ENCODE results near the gene SLC24A5.
A peak's percentile ranks its signal among the peaks of the same experiment; 100 is the strongest.

Gene SLC24A5

DNA sequence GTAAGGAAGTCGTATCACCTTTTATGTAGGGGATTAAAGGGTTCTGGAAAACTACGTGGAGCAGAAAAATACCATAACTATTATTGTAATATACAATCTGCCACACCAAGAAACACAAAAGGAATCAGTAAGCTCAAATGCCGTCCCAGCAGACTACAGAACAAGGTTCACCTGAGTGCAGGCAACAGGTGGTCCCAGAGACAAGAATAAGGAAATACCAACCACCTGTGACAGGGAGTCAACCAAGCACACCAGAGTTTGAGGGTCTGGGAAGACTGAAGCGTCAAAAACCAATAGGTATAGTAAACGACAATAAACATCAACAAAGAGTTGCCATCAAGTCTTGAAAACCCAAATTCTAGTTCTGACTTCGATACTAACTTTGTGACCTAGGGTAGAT is 12.1 kb downstream of the SLC24A5 start:
- no peak overlapping the region for H3K9ac ChIP-seq (ENCODE audit: insufficient read length, low read depth)
- no peaks in the 10 kb centered on the region for H3K4me1 ChIP-seq (ENCODE audit: insufficient read depth, insufficient read length)
- H3K27me3 ChIP-seq (ENCODE audit: insufficient read depth, insufficient read length) = no peaks in the 10 kb centered on the region
- TF ChIP-seq ZNF274 (IDR thresholded peaks at IDR 0.05; ENCODE audit: low read depth, low read length) (no peak), SUZ12 (IDR thresholded peaks at IDR 0.05; ENCODE audit: extremely low read depth, insufficient read depth, insufficient read length) (no peak), YY1 (IDR thresholded peaks at IDR 0.05; ENCODE audit: insufficient read depth, insufficient read length) (no peak)
- no peak for DNase-seq (ENCODE audit: low read depth, low spot score)
- H3K36me3 ChIP-seq (ENCODE audit: insufficient read depth, insufficient read length, low read length) = no peaks in the 10 kb centered on the region
- no peaks in the 10 kb centered on the region for H3K9me3 ChIP-seq (ENCODE audit: insufficient read depth, low read length)
- H3K4me3 ChIP-seq (ENCODE audit: insufficient read length, low read depth) = no peak overlapping the region

DNA sequence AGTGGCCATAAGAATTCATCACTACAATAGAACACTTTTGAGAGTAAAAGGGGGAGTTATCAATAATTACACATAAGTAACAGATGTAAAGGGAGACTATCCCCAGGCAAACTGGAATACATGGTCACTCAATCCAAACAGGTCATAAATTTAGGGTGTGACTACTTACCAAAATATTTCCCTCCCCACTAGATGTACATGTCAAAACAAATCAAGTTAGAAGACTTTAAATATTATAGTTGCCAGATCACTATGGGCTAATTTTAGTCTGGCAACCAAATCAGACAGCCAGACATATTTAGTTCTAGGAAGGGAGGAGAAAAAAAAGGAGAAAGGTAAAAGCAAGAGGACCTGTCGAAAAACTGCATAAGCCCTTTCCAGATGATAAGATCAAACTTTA is 23.1 kb downstream of the SLC24A5 start:
- peaks cover 19% of the 10 kb centered on the region for H3K36me3 ChIP-seq (ENCODE audit: insufficient read depth, insufficient read length, low read length)

DNA sequence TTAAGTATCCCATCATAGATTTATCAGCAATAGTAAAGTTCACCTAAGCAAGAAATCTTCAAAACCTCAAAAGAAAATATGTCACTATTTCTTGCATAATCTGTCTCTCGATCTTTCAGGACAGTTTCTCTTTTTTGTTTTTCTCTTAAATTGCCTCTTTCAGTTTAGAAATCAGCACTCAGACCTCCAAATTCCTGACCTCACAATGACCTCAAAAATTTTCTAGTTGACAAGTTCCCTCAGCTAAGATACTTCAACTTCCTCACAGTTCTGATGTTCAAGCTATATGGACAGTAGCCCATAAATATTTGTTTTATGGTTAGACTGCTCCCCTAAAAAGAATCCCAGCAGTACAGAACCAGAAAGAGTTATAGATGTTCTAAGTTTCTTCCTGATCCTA is 24.1 kb downstream of the SLC24A5 start:
- no peaks in the 10 kb centered on the region for H3K9me3 ChIP-seq (ENCODE audit: insufficient read depth, low read length)
- no peaks in the 10 kb centered on the region for H3K27me3 ChIP-seq (ENCODE audit: insufficient read depth, insufficient read length)
- TF ChIP-seq SUZ12 (IDR thresholded peaks at IDR 0.05; ENCODE audit: extremely low read depth, insufficient read depth, insufficient read length) = no peak
- no peak for TF ChIP-seq ZNF274 (IDR thresholded peaks at IDR 0.05; ENCODE audit: low read depth, low read length)
- TF ChIP-seq YY1 (IDR thresholded peaks at IDR 0.05; ENCODE audit: insufficient read depth, insufficient read length) = no peak
- no peaks in the 10 kb centered on the region for H3K4me1 ChIP-seq (ENCODE audit: insufficient read depth, insufficient read length)
- no peak overlapping the region for H3K4me3 ChIP-seq (ENCODE audit: insufficient read length, low read depth)
- no peak overlapping the region for H3K9ac ChIP-seq (ENCODE audit: insufficient read length, low read depth)
- no peak for DNase-seq (ENCODE audit: low read depth, low spot score)
- H3K36me3 ChIP-seq (ENCODE audit: insufficient read depth, insufficient read length, low read length) = peaks cover 24% of the 10 kb centered on the region

More for the DNA sequence above, 23.1 kb downstream of the SLC24A5 start:
- no peak for DNase-seq (ENCODE audit: low read depth, low spot score)
- no peaks in the 10 kb centered on the region for H3K4me1 ChIP-seq (ENCODE audit: insufficient read depth, insufficient read length)
- no peaks in the 10 kb centered on the region for H3K9me3 ChIP-seq (ENCODE audit: insufficient read depth, low read length)
- no peak overlapping the region for H3K9ac ChIP-seq (ENCODE audit: insufficient read length, low read depth)
- TF ChIP-seq ZNF274 (IDR thresholded peaks at IDR 0.05; ENCODE audit: low read depth, low read length) (no peak), SUZ12 (IDR thresholded peaks at IDR 0.05; ENCODE audit: extremely low read depth, insufficient read depth, insufficient read length) (no peak), YY1 (IDR thresholded peaks at IDR 0.05; ENCODE audit: insufficient read depth, insufficient read length) (no peak)
- H3K27me3 ChIP-seq (ENCODE audit: insufficient read depth, insufficient read length) = no peaks in the 10 kb centered on the region
- no peak overlapping the region for H3K4me3 ChIP-seq (ENCODE audit: insufficient read length, low read depth)

DNA sequence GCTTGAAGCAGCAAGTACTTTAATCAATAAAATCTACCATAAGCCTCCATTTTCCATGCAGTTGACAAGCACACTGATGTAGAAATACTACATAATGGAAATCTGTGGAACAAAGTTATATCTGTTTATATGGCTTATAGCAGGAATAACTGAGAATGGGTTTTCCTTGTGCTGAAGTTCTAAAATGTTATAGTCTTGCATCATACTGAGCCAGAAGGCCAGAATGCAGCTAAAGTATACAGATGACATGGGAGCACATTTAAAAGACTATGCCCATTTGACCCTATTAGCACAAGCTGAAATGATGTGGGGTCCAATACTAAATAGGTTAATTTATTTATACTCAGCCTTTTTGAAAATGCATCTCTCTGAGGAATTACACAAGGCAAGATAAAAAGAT is 25.1 kb downstream of the SLC24A5 start:
- no peak for TF ChIP-seq YY1 (IDR thresholded peaks at IDR 0.05; ENCODE audit: insufficient read depth, insufficient read length)
- no peak for TF ChIP-seq SUZ12 (IDR thresholded peaks at IDR 0.05; ENCODE audit: extremely low read depth, insufficient read depth, insufficient read length)
- no peak for TF ChIP-seq ZNF274 (IDR thresholded peaks at IDR 0.05; ENCODE audit: low read depth, low read length)
- Histone ChIP-seq H3K4me3 (ENCODE audit: insufficient read length, low read depth) (no peak overlapping the region), H3K4me1 (ENCODE audit: insufficient read depth, insufficient read length) (no peaks in the 10 kb centered on the region), H3K9ac (ENCODE audit: insufficient read length, low read depth) (no peak overlapping the region), H3K27me3 (ENCODE audit: insufficient read depth, insufficient read length) (no peaks in the 10 kb centered on the region), H3K9me3 (ENCODE audit: insufficient read depth, low read length) (no peaks in the 10 kb centered on the region), H3K36me3 (ENCODE audit: insufficient read depth, insufficient read length, low read length) (peaks cover 24% of the 10 kb centered on the region)
- DNase-seq (ENCODE audit: low read depth, low spot score) = no peak

DNA sequence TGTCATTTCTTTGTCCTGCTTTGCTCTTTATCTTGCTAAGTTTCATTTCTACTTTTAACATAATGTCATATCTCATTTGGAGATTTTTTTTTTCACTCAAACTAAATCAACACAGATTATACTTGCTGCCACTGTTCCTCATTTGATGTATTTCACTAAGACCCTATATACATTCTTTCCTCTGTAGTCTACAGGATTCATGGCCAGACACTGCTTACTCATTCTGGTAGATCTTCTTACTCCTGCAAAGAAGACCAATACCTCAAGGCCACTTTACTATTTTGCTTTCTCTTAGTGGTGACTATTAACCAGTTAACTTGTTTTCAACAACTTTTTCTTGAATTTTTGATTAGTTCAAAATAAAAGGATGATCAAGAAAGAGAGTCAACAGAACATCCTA is 26.6 kb downstream of the SLC24A5 start:
- Histone ChIP-seq H3K4me3 (ENCODE audit: insufficient read length, low read depth) (no peak overlapping the region), H3K27me3 (ENCODE audit: insufficient read depth, insufficient read length) (no peaks in the 10 kb centered on the region), H3K9me3 (ENCODE audit: insufficient read depth, low read length) (no peaks in the 10 kb centered on the region), H3K36me3 (ENCODE audit: insufficient read depth, insufficient read length, low read length) (peaks cover 23% of the 10 kb centered on the region), H3K9ac (ENCODE audit: insufficient read length, low read depth) (no peak overlapping the region), H3K4me1 (ENCODE audit: insufficient read depth, insufficient read length) (no peaks in the 10 kb centered on the region)
- no peak for TF ChIP-seq YY1 (IDR thresholded peaks at IDR 0.05; ENCODE audit: insufficient read depth, insufficient read length)
- TF ChIP-seq SUZ12 (IDR thresholded peaks at IDR 0.05; ENCODE audit: extremely low read depth, insufficient read depth, insufficient read length) = no peak
- TF ChIP-seq ZNF274 (IDR thresholded peaks at IDR 0.05; ENCODE audit: low read depth, low read length) = no peak
- no peak for DNase-seq (ENCODE audit: low read depth, low spot score)

DNA sequence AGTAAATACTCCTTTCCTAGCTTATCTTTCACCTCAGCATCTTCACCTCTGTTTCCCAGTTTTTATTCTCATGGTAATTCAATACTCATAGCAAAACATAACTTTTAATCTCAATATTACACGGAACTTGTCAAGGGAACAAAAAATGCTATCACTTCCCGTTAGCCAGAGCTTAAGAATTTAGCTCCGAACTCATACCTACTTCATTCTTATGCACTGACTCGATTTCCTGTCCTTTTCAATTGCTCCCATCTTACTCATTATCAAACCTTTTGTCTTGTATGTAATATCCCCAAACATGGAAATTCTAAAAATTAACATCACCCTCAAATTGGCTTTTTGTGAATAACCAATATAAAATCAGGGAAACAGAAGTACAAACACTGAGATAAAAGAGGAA is 29.1 kb downstream of the SLC24A5 start:
- Histone ChIP-seq H3K36me3 (ENCODE audit: insufficient read depth, insufficient read length, low read length) (peaks cover 29% of the 10 kb centered on the region), H3K9ac (ENCODE audit: insufficient read length, low read depth) (no peak overlapping the region), H3K9me3 (ENCODE audit: insufficient read depth, low read length) (no peaks in the 10 kb centered on the region), H3K27me3 (ENCODE audit: insufficient read depth, insufficient read length) (no peaks in the 10 kb centered on the region), H3K4me1 (ENCODE audit: insufficient read depth, insufficient read length) (no peaks in the 10 kb centered on the region), H3K4me3 (ENCODE audit: insufficient read length, low read depth) (no peak overlapping the region)
- peak; percentile 0 for DNase-seq (ENCODE audit: low read depth, low spot score)
- TF ChIP-seq SUZ12 (IDR thresholded peaks at IDR 0.05; ENCODE audit: extremely low read depth, insufficient read depth, insufficient read length) = no peak
- TF ChIP-seq YY1 (IDR thresholded peaks at IDR 0.05; ENCODE audit: insufficient read depth, insufficient read length) = no peak
- TF ChIP-seq ZNF274 (IDR thresholded peaks at IDR 0.05; ENCODE audit: low read depth, low read length) = no peak

DNA sequence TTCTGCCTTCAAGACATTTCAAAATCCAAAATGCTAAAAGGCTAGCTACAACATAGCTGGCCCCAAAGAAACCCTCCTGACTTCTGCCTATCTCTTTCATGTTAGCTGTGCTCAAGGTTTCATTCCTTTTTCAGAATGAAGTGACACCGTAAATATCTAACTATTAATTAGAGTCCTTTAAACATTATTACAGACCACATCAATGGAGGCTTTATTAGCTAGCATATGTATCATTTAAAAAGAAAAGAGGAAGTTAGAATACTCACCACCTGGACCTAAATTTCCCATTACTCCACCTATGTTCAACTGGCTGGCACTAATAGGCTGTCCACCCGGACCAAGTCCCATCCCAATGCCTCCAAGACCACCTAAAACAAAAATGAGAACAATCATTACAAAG is 32.7 kb downstream of the SLC24A5 start:
- H3K36me3 ChIP-seq (ENCODE audit: insufficient read depth, insufficient read length, low read length) = peaks cover 25% of the 10 kb centered on the region
- no peaks in the 10 kb centered on the region for H3K27me3 ChIP-seq (ENCODE audit: insufficient read depth, insufficient read length)
- H3K4me3 ChIP-seq (ENCODE audit: insufficient read length, low read depth) = no peak overlapping the region
- H3K4me1 ChIP-seq (ENCODE audit: insufficient read depth, insufficient read length) = no peaks in the 10 kb centered on the region
- H3K9me3 ChIP-seq (ENCODE audit: insufficient read depth, low read length) = no peaks in the 10 kb centered on the region
- H3K9ac ChIP-seq (ENCODE audit: insufficient read length, low read depth) = no peak overlapping the region
- TF ChIP-seq ZNF274 (IDR thresholded peaks at IDR 0.05; ENCODE audit: low read depth, low read length) (no peak), YY1 (IDR thresholded peaks at IDR 0.05; ENCODE audit: insufficient read depth, insufficient read length) (no peak), SUZ12 (IDR thresholded peaks at IDR 0.05; ENCODE audit: extremely low read depth, insufficient read depth, insufficient read length) (no peak)
- no peak for DNase-seq (ENCODE audit: low read depth, low spot score)

Data from NT2/D1 (cell line).